DOHH2 (cell line): Measurements from ENCODE around the gene C4A.
"Not testable (repeated sequence)": the region's sequence is repeated elsewhere in the genome, so short reads cannot be mapped to it uniquely, and the experiment has no call there.

ENCODE experiments used
- H3F3A ChIP-seq: fragments of 200-600 bp; sonication (generic), shearing (Covaris generic); 2 replicates; pipeline ENCODE4 v1.6.0; 2016; ENCODE audit warnings: antibody characterized with exemption, mild to moderate bottlenecking; ENCODE audit not compliant: control insufficient read depth, insufficient read depth
- H3K27ac ChIP-seq: fragments of 200-600 bp; sonication (generic); 2 replicates; pipeline ENCODE4 v1.5.1; 2014; ENCODE audit warnings: low read depth, mild to moderate bottlenecking, low read length, moderate library complexity
- H3K27me3 ChIP-seq: fragments of 200-600 bp; sonication (generic); 2 replicates; pipeline ENCODE4 v1.6.1; 2014; ENCODE audit warnings: mild to moderate bottlenecking, low read length, mixed read lengths; ENCODE audit not compliant: control insufficient read depth
- H3K36me3 ChIP-seq: fragments of 200-600 bp; sonication (generic); 2 replicates; pipeline ENCODE4 v1.6.1; 2014; ENCODE audit warnings: mild to moderate bottlenecking, low read length, moderate library complexity, mixed read lengths; ENCODE audit not compliant: control insufficient read depth
- H3K4me1 ChIP-seq: fragments of 200-600 bp; sonication (generic); 2 replicates; pipeline ENCODE4 v1.6.1; 2014; ENCODE audit warnings: mild to moderate bottlenecking, low read length, mixed read lengths; ENCODE audit not compliant: control insufficient read depth
- H3K4me2 ChIP-seq: fragments of 200-600 bp; sonication (generic); 2 replicates; pipeline ENCODE4 v1.6.0; 2014; ENCODE audit warnings: mild to moderate bottlenecking, low read length, moderate library complexity
- H3K4me3 ChIP-seq: fragments of 200-600 bp; sonication (generic); 2 replicates; pipeline ENCODE4 v1.5.1; 2014; ENCODE audit warnings: mild to moderate bottlenecking, low read length, mixed read lengths
- H3K79me2 ChIP-seq: fragments of 200-600 bp; sonication (generic); 2 replicates; pipeline ENCODE4 v1.6.1; 2014; ENCODE audit warnings: mild to moderate bottlenecking, low read length, mixed read lengths; ENCODE audit not compliant: control insufficient read depth
- H3K9me2 ChIP-seq: fragments of 200-600 bp; sonication (generic); replicated peaks from 2 replicates; pipeline ENCODE4 v1.6.1; 2014; ENCODE audit warnings: mild to moderate bottlenecking, low read length, mixed read lengths; ENCODE audit not compliant: control insufficient read depth
- H3K9me3 ChIP-seq: fragments of 200-600 bp; sonication (generic); 2 replicates; pipeline ENCODE4 v1.6.1; 2014; ENCODE audit warnings: antibody characterized with exemption, low read length, mixed read lengths; ENCODE audit not compliant: control insufficient read depth, insufficient read depth
- H4K20me1 ChIP-seq: fragments of 200-600 bp; sonication (generic); 2 replicates; pipeline ENCODE4 v1.6.0; 2014; ENCODE audit warnings: low read depth, mild to moderate bottlenecking, antibody characterized with exemption, low read length, moderate library complexity; ENCODE audit not compliant: control insufficient read depth, insufficient read depth

The C4A gene

DNA sequence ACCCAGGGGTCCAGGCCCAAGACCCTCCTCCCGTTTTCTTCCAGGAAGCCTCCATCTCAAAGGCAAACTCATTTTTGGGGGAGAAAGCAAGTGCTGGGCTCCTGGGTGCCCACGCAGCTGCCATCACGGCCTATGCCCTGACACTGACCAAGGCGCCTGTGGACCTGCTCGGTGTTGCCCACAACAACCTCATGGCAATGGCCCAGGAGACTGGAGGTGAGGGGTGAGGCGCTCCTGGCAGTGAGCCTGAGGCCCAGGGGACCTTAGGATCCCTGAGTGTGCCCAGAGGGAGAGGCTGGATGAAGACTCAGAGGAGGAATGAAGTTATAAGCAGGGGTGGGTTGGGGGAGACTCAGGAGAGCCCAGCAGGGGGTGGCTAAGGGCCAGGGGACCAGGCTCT lies 14.5 kb downstream of the C4A start:
- H3K36me3 ChIP-seq, H3K4me2 ChIP-seq: not testable (repeated sequence)

DNA sequence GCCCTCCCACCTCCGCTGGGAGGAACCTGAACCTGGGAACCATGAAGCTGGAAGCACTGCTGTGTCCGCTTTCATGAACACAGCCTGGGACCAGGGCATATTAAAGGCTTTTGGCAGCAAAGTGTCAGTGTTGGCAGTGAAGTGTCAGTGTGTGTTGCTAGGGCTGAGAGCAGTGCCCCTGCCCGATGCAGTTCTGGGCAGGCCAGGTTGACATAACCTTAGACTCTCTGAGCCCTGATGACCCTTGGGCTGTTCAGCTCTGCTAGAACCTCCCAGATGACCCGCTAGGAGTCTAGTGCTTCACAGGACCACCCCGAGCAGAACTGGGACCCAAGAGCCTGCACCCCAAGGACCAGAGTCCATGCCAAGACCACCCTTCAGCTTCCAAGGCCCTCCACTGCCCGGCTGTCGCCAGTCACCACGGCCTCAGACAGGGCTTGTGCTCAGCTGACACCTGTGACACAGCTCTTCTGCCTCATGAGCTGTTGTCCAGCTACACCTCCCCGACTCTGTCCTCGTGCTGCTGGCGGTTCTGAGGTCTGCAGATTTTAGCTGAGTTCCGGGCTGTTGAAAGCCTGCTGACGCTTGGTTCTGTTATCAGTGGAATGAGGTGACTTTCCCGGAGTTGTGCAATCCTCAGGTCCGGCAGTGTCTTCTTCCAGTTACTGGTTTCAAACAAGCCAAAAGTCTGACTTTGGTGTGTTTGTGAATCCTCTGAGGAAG lies 20.9 kb downstream of the C4A start:
- H3K27ac ChIP-seq, H3F3A ChIP-seq, H3K27me3 ChIP-seq, H3K36me3 ChIP-seq, H3K4me3 ChIP-seq, H3K4me2 ChIP-seq, H3K4me1 ChIP-seq, H3K79me2 ChIP-seq, H4K20me1 ChIP-seq, H3K9me3 ChIP-seq, H3K9me2 ChIP-seq: not testable (repeated sequence)

More for the DNA sequence above, 14.5 kb downstream of the C4A start:
- H3K27me3 ChIP-seq, H3K27ac ChIP-seq, H3K4me1 ChIP-seq, H3K9me2 ChIP-seq, H3K79me2 ChIP-seq, H3F3A ChIP-seq, H3K9me3 ChIP-seq, H3K4me3 ChIP-seq, H4K20me1 ChIP-seq: not testable (repeated sequence)

DNA sequence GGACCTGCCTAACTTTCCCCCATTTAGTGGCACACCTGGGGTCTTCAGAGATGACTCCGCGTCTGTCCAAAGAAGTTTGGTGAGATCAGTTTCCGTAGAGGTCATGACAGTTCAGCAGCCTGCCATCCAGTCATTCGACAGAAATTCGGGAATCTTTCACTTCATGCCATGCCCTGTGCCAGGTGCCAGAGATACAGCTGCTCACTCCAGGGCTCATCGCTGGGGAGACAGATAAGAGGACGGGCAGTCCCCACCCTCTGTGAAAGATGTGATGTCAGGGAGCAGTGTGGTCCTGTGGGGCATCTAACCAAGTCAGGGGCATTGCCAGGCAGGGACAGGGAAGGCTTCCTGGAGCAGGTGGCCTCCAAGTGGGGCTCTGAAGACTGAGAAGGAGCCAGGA lies 21.4 kb downstream of the C4A start:
- H3K4me3 ChIP-seq, H3K9me3 ChIP-seq, H3K4me1 ChIP-seq, H3K27me3 ChIP-seq, H3F3A ChIP-seq, H3K27ac ChIP-seq, H3K79me2 ChIP-seq, H3K9me2 ChIP-seq, H3K4me2 ChIP-seq, H4K20me1 ChIP-seq, H3K36me3 ChIP-seq: not testable (repeated sequence)

DNA sequence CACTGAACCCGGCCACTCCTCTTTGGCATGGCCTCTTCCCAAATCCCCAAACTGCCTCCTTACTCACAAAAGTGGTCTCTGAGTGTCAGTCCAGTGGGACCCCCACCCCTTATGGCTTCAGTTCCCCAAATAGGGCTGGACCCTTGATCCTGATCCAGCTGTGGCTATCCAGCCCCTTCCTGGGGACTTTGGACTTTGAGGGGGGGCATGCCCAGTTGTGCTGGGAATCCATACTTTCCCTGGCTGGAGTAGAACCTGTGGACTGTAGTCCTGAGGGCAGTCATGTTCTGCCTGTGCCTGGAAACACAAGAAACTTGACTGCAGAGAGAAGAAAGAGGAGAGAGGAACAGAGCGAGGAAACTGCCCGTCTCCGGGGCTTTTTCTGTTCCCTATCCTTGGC lies 22.5 kb downstream of the C4A start:
- H4K20me1 ChIP-seq, H3K27ac ChIP-seq, H3K27me3 ChIP-seq, H3K36me3 ChIP-seq, H3K4me1 ChIP-seq, H3K79me2 ChIP-seq, H3K4me2 ChIP-seq, H3F3A ChIP-seq, H3K9me3 ChIP-seq, H3K4me3 ChIP-seq, H3K9me2 ChIP-seq: not testable (repeated sequence)

DNA sequence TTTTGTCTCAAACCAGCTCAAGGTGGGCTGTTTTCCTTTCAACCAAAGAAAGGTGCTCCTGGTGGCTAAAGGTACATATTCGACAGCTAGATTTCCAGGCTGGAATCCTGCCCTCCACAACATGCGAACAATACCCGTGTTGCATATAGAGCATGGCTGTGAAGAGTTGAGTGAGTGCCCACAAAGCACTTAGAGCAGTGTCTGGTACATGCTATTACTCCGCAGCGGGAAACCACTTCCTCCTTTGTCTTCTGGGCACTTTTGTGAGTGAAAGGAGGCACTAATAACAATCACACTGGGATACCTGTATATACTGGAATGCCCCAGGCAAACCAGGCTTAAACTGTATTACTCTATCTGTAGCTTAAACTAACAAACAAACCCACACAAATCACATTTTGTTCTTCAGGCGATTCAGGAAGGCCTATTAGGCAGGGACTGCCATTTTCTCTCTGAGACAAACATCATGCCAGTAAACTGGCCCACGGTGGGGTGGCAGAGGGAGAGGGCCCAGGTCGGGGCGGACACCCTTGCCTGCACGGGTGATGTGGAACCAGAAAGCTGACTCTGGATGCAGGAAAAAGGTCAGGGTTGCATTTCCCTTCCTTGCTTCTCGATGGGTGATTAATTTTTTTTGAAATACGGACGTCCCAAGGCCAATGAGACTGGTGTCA lies 23.1 kb downstream of the C4A start:
- not testable (repeated sequence) for H3K4me3 ChIP-seq, H3K4me1 ChIP-seq, H3F3A ChIP-seq, H3K79me2 ChIP-seq, H3K9me2 ChIP-seq, H4K20me1 ChIP-seq, H3K27me3 ChIP-seq, H3K36me3 ChIP-seq, H3K4me2 ChIP-seq, H3K9me3 ChIP-seq, H3K27ac ChIP-seq

GRCh38 chr6:32005538-32005880 lies 23.7 kb downstream of the C4A start:
- H3K9me3 ChIP-seq, H3K4me3 ChIP-seq, H3F3A ChIP-seq, H3K36me3 ChIP-seq, H4K20me1 ChIP-seq, H3K79me2 ChIP-seq, H3K4me2 ChIP-seq, H3K9me2 ChIP-seq, H3K27ac ChIP-seq, H3K4me1 ChIP-seq, H3K27me3 ChIP-seq: not testable (repeated sequence)

- not testable (repeated sequence) for H3K9me3 ChIP-seq, H4K20me1 ChIP-seq
Observed at GRCh38 chr6:32005991-32006529, 24.2 kb downstream of the C4A start.

DNA sequence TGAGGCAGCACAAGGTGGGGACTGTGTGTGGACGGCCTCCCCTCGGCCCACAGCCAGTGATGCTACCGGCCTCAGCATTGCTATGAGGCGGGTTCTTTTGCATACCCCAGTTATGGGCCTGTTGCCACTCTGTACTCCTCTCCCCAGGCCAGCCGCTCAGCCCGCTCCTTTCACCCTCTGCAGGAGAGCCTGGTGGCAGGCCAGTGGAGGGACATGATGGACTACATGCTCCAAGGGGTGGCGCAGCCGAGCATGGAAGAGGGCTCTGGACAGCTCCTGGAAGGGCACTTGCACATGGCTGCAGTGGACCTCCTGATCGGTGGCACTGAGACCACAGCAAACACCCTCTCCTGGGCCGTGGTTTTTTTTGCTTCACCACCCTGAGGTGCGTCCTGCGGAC lies 25.2 kb downstream of the C4A start:
- H3K79me2 ChIP-seq, H3K4me2 ChIP-seq, H3K4me3 ChIP-seq, H4K20me1 ChIP-seq, H3K9me3 ChIP-seq, H3K27ac ChIP-seq, H3K4me1 ChIP-seq, H3K9me2 ChIP-seq, H3F3A ChIP-seq, H3K36me3 ChIP-seq, H3K27me3 ChIP-seq: not testable (repeated sequence)

More at GRCh38 chr6:32005991-32006529, 24.2 kb downstream of the C4A start:
- not testable (repeated sequence) for H3K4me2 ChIP-seq, H3K27ac ChIP-seq, H3K4me3 ChIP-seq, H3K27me3 ChIP-seq, H3K79me2 ChIP-seq, H3K9me2 ChIP-seq, H3K36me3 ChIP-seq, H3F3A ChIP-seq, H3K4me1 ChIP-seq
